OCI-LY1 (cell line): ENCODE results near the gene ACER3.

ENCODE experiments used
- H2AFZ ChIP-seq: fragments of 200-600 bp; sonication (generic), shearing (Covaris generic); 2 replicates; pipeline ENCODE4 v1.6.0; 2014; ENCODE audit warnings: antibody characterized with exemption, mild to moderate bottlenecking, low read length
- H3F3A ChIP-seq: fragments of 200-600 bp; sonication (generic), shearing (Covaris generic); 2 replicates; pipeline ENCODE4 v1.6.0; 2014; ENCODE audit warnings: mild to moderate bottlenecking, antibody characterized with exemption, low read length, moderate library complexity; ENCODE audit not compliant: insufficient read depth
- H3K27ac ChIP-seq: fragments of 200-600 bp; sonication (generic); 2 replicates; pipeline ENCODE4 v1.5.1; 2014; ENCODE audit warnings: low read length, mixed run types, mild to moderate bottlenecking, low read depth; ENCODE audit not compliant: poor library complexity, severe bottlenecking
- H3K27me3 ChIP-seq: fragments of 200-600 bp; sonication (generic); 2 replicates; pipeline ENCODE4 v1.6.0; 2014; ENCODE audit warnings: antibody characterized with exemption, mild to moderate bottlenecking, low read length, moderate library complexity; ENCODE audit not compliant: insufficient read depth
- H3K36me3 ChIP-seq: fragments of 200-600 bp; sonication (generic); 2 replicates; pipeline ENCODE4 v1.6.1; 2014; ENCODE audit warnings: mild to moderate bottlenecking, antibody characterized with exemption, low read length, moderate library complexity, mixed read lengths; ENCODE audit not compliant: insufficient read depth
- H3K4me1 ChIP-seq: fragments of 200-600 bp; sonication (generic); 2 replicates; pipeline ENCODE4 v1.5.1; 2014; ENCODE audit warnings: mild to moderate bottlenecking, low read length, moderate library complexity; ENCODE audit not compliant: insufficient read depth, severe bottlenecking
- H3K4me2 ChIP-seq: fragments of 200-600 bp; sonication (generic), shearing (Covaris generic); 2 replicates; pipeline ENCODE4 v1.6.1; 2014; ENCODE audit warnings: low read length
- H3K4me3 ChIP-seq: fragments of 200-600 bp; sonication (generic); 2 replicates; pipeline ENCODE4 v1.5.1; 2014; ENCODE audit warnings: low read length, low read depth, mild to moderate bottlenecking, mixed read lengths; ENCODE audit not compliant: poor library complexity, severe bottlenecking
- H3K79me2 ChIP-seq: fragments of 200-600 bp; shearing (Covaris generic); 2 replicates; pipeline ENCODE4 v1.6.1; 2016; ENCODE audit warnings: mixed run types, low read length, mixed read lengths; ENCODE audit not compliant: insufficient read depth
- H3K9ac ChIP-seq: fragments of 200-600 bp; sonication (generic), shearing (Covaris generic); 2 replicates; pipeline ENCODE4 v1.6.1; 2014; ENCODE audit warnings: mild to moderate bottlenecking, low read length, mixed read lengths
- H3K9me2 ChIP-seq: fragments of 200-600 bp; sonication (generic), shearing (Covaris generic); 2 replicates; pipeline ENCODE4 v1.6.1; 2014; ENCODE audit warnings: low read depth, mild to moderate bottlenecking, low read length, mixed read lengths
- H3K9me3 ChIP-seq: fragments of 200-600 bp; shearing (Covaris generic); 2 replicates; pipeline ENCODE4 v1.6.1; 2014; ENCODE audit warnings: low read length, mixed read lengths
- H4K20me1 ChIP-seq: fragments of 200-600 bp; sonication (generic), shearing (Covaris generic); 2 replicates; pipeline ENCODE4 v1.6.0; 2016; ENCODE audit warnings: mild to moderate bottlenecking, low read length; ENCODE audit not compliant: insufficient read depth
- CTCF ChIP-seq: fragments of 200-600 bp; sonication (generic), shearing (Covaris generic); IDR thresholded peaks from 2 replicates; pipeline ENCODE4 v1.5.1; 2017; ENCODE audit warnings: mild to moderate bottlenecking, antibody characterized with exemption, low read length, moderate library complexity, mixed read lengths
- EZH2 ChIP-seq: fragments of 200-600 bp; sonication (generic), shearing (Covaris generic); IDR thresholded peaks from 2 replicates; pipeline ENCODE4 v1.8.0; 2017; ENCODE audit warnings: borderline replicate concordance, mixed run types, mild to moderate bottlenecking, antibody characterized with exemption, low read length, moderate library complexity, mixed read lengths

Gene ACER3

GRCh38 chr11:77067861-77068443 is 207.2 kb downstream of the ACER3 start:
- H3K9me3 ChIP-seq: no peaks in the 10 kb centered on the region
- H3K27ac ChIP-seq: no peak overlapping the region
- no peaks in the 10 kb centered on the region for H4K20me1 ChIP-seq
- peaks cover 7% of the 10 kb centered on the region for H3K4me1 ChIP-seq
- TF ChIP-seq CTCF (no peak), EZH2 (no peak)
- H3K27me3 ChIP-seq: no peaks in the 10 kb centered on the region
- H3K4me3 ChIP-seq: no peak overlapping the region
- H3K4me2 ChIP-seq: no peak overlapping the region
- H3K9me2 ChIP-seq: no peaks in the 10 kb centered on the region
- H3F3A ChIP-seq: no peaks in the 10 kb centered on the region
- no peak overlapping the region for H3K9ac ChIP-seq
- no peak overlapping the region for H2AFZ ChIP-seq
- H3K36me3 ChIP-seq: no peaks in the 10 kb centered on the region
- no peaks in the 10 kb centered on the region for H3K79me2 ChIP-seq

DNA sequence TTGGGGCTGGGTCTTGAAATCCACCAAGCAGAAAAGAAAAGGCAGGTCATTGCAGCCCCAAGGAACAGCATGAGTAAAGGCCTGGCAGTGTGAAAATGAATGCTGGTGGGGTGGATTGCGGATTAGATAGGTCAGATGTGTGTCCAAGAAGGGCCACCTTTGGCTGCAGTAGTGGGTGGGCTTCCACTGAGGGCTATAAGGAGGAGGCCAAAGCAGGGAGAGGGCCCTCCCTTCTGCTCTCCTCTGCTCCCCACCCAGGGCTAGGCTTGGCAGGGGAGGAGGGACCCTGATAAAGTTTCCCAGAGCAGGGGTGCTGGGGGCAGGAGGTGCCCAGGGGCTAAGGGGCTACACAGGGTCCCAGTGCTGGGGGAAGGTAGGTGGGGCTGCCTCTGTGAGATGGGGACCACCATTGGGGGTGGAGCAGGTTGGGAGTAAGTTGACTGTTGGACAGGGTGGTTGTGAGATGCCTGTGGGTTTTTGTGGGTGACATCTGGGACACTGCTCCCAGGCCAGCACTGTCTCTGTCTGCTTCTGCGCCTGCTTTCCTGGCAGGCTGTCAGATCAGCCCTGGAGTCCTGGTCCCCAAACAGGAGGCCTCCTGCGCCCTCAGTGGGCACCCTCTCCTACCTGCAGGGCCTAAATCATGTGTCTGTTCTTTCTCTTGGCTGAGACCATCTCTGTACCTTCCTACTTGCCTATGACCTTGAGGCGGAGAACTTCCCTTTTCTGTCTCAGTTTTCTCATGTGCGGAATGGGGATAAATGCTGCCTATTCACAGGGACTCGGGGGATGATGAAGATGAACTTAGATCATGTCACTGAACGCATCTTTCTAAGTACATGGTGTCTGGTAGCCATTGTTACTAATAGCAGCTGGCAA is 208.0 kb downstream of the ACER3 start:
- Histone ChIP-seq H3K9me3 (no peaks in the 10 kb centered on the region), H3K4me2 (no peak overlapping the region), H3K27ac (no peak overlapping the region), H3K36me3 (no peaks in the 10 kb centered on the region), H3K4me1 (peaks cover 7% of the 10 kb centered on the region), H3K27me3 (no peaks in the 10 kb centered on the region), H4K20me1 (no peaks in the 10 kb centered on the region), H3K79me2 (no peaks in the 10 kb centered on the region), H3K4me3 (no peak overlapping the region), H3F3A (no peaks in the 10 kb centered on the region), H2AFZ (no peak overlapping the region), H3K9ac (no peak overlapping the region), H3K9me2 (no peaks in the 10 kb centered on the region)
- no peak for TF ChIP-seq EZH2
- TF ChIP-seq CTCF: no peak

- H3K4me3 ChIP-seq: no peak overlapping the region
- H3K79me2 ChIP-seq: no peaks in the 10 kb centered on the region
- no peaks in the 10 kb centered on the region for H3F3A ChIP-seq
- H3K36me3 ChIP-seq: no peaks in the 10 kb centered on the region
- no peaks in the 10 kb centered on the region for H3K9me3 ChIP-seq
- no peaks in the 10 kb centered on the region for H3K9me2 ChIP-seq
- H4K20me1 ChIP-seq: no peaks in the 10 kb centered on the region
- H3K4me1 ChIP-seq: peaks cover 7% of the 10 kb centered on the region
- TF ChIP-seq CTCF: no peak
- TF ChIP-seq EZH2: no peak
- no peak overlapping the region for H3K9ac ChIP-seq
- H3K4me2 ChIP-seq: no peak overlapping the region
- H3K27me3 ChIP-seq: no peaks in the 10 kb centered on the region
- no peak overlapping the region for H3K27ac ChIP-seq
- H2AFZ ChIP-seq: no peak overlapping the region
Observed at GRCh38 chr11:77069336-77069968, 208.7 kb downstream of the ACER3 start.
